ENCODE data around the gene FTH1.

- no peak for TF ChIP-seq CTCF (IDR thresholded peaks at IDR 0.05)
- no peak for TF ChIP-seq POLR2AphosphoS5 (IDR thresholded peaks at IDR 0.05)
- TF ChIP-seq POLR2A (IDR thresholded peaks at IDR 0.05) = no peak
- TF ChIP-seq EP300 (IDR thresholded peaks at IDR 0.05) = no peak
Measured at GRCh38 chr11:62008193-62008592, 40.8 kb upstream of the FTH1 start.

All from upper lobe of left lung (tissue), 4 donors.